Activated T-cell treated with anti-CD3 and anti-CD28 coated beads, Interleukin-2, amount 50 U/mL, for 72 hours (primary cell): ENCODE measurements around the gene SPECC1. TPM values are rescaled to one million over a fixed set of nuclear protein-coding genes. Genes with fewer than 3 reads are reported as not detected.
A peak's percentile ranks its signal among the peaks of the same experiment; 100 is the strongest.
"Not testable (repeated sequence)": the region's sequence is repeated elsewhere in the genome, so short reads cannot be mapped to it uniquely, and the experiment has no call there.

Experiments used
- ATAC-seq, 2 donors: fragments of 150-1000 bp; cut with Tn5 transposase; replicated peaks in 1 of 2; 2 replicates each; pipeline ENCODE4 v1.10.0; 2021; ENCODE audit warnings: moderate library complexity in 2 of 2, mild to moderate bottlenecking in 1 of 2
- DNase-seq, 2 donors: peaks; one replicate each; pipeline ENCODE4 v3.0.0; 2021 to 2022; ENCODE audit warnings: mixed read lengths in 1 of 2
- H3K27ac Mint-ChIP-seq: one replicate; pipeline ENCODE4 v1.8.0; 2022; ENCODE audit warnings: mild to moderate bottlenecking, moderate library complexity, mixed read lengths
- H3K27me3 Mint-ChIP-seq: one replicate; pipeline ENCODE4 v1.8.0; 2022; ENCODE audit warnings: low read depth, mixed read lengths
- H3K36me3 Mint-ChIP-seq, 2 donors: one replicate each; pipeline ENCODE4 v1.8.0; 2022; ENCODE audit warnings: mixed read lengths in 2 of 2, mild to moderate bottlenecking in 1 of 2; ENCODE audit not compliant: insufficient read depth in 2 of 2
- H3K4me1 Mint-ChIP-seq: one replicate; pipeline ENCODE4 v1.8.0; 2022; ENCODE audit warnings: low read depth, mixed read lengths
- H3K4me3 Mint-ChIP-seq, 2 donors: one replicate each; pipeline ENCODE4 v1.8.0; 2022; ENCODE audit warnings: mild to moderate bottlenecking in 2 of 2, mixed read lengths in 2 of 2, moderate library complexity in 2 of 2
- H3K9me3 Mint-ChIP-seq, 2 donors: one replicate each; pipeline ENCODE4 v1.8.0; 2022; ENCODE audit warnings: mixed read lengths in 2 of 2
- total RNA-seq, 2 donors: library from RNA; stranded (reverse); gene quantifications; one replicate each; pipeline ENCODE4 v1.2.3, GENCODE V29; 2022

The SPECC1 gene
- 10 to 100 TPM; 10.3 to 12.9 TPM for total RNA-seq

- Mint-ChIP-seq H3K9me3 (no peaks in the 10 kb centered on the region), H3K4me1 (peaks cover 17% of the 10 kb centered on the region), H3K27me3 (peaks cover 65% of the 10 kb centered on the region), H3K4me3 (peak within 1 kb of the TSS; percentile 90 to 95), H3K36me3 (no peaks in the 10 kb centered on the region), H3K27ac (peak within 1 kb of the TSS; percentile 1)
- DNase-seq (peak; percentile 88 to 96), ATAC-seq (peak; percentile 98 to 99)
Observed at GRCh38 chr17:20009302-20010098, at the start of gene SPECC1. Gene SPECC1 (plus strand): TSS chr17:20009359. CDS start chr17:20096652, 87,293 bp downstream.

- Mint-ChIP-seq H3K4me1 (peaks cover 14% of the 10 kb centered on the region), H3K36me3 (peaks cover 7 to 20% of the 10 kb centered on the region in 2 donors)
- ATAC-seq, H3K9me3 Mint-ChIP-seq, H3K4me3 Mint-ChIP-seq, DNase-seq, H3K27ac Mint-ChIP-seq, H3K27me3 Mint-ChIP-seq: not testable (repeated sequence)
Observed at GRCh38 chr17:19962954-19963353, 46.2 kb upstream of the SPECC1 start.

GRCh38 chr17:19973156-19973555 is 36.0 kb upstream of the SPECC1 start:
- Mint-ChIP-seq H3K27ac (no peak overlapping the region), H3K4me1 (peaks cover 53% of the 10 kb centered on the region), H3K27me3 (no peaks in the 10 kb centered on the region), H3K4me3 (no peak overlapping the region), H3K36me3 (peaks cover 9 to 27% of the 10 kb centered on the region in 2 donors), H3K9me3 (no peaks in the 10 kb centered on the region)
- no peak for DNase-seq
- ATAC-seq: no peak

- peaks cover 0 to 2% of the 10 kb centered on the region in 2 donors for H3K9me3 Mint-ChIP-seq
- H3K27ac Mint-ChIP-seq: peak overlapping the region; percentile 9
- peaks cover 7 to 13% of the 10 kb centered on the region in 2 donors for H3K36me3 Mint-ChIP-seq
- H3K4me1 Mint-ChIP-seq: peaks cover 53% of the 10 kb centered on the region
- DNase-seq: no peak
- no peaks in the 10 kb centered on the region for H3K27me3 Mint-ChIP-seq
- peak overlapping the region; percentile 53 to 63 for H3K4me3 Mint-ChIP-seq
- ATAC-seq: no peak
Observed at GRCh38 chr17:19975601-19976000, 33.6 kb upstream of the SPECC1 start.

- H3K36me3 Mint-ChIP-seq: peaks cover 5 to 7% of the 10 kb centered on the region in 2 donors
- no peaks in the 10 kb centered on the region for H3K27me3 Mint-ChIP-seq
- peaks cover 50% of the 10 kb centered on the region for H3K4me1 Mint-ChIP-seq
- DNase-seq (peak; percentile 95), ATAC-seq (peak; percentile 89 to 90)
- peaks cover 0 to 2% of the 10 kb centered on the region in 2 donors for H3K9me3 Mint-ChIP-seq
- H3K4me3 Mint-ChIP-seq: peak within 1 kb of the TSS; percentile 94 to 96
- peak within 1 kb of the TSS; percentile 93 for H3K27ac Mint-ChIP-seq
Observed at GRCh38 chr17:19977293-19978208, 31.6 kb upstream of the SPECC1 start, which contains the start of gene AKAP10. Gene AKAP10 (minus strand): TSS chr17:19977828. CDS start chr17:19977679, 149 bp downstream.

GRCh38 chr17:19978209-19978802 is 30.9 kb upstream of the SPECC1 start:
- peaks cover 5 to 7% of the 10 kb centered on the region in 2 donors for H3K36me3 Mint-ChIP-seq
- H3K27ac Mint-ChIP-seq: peak overlapping the region; percentile 92
- peaks cover 0 to 2% of the 10 kb centered on the region in 2 donors for H3K9me3 Mint-ChIP-seq
- ATAC-seq: no peak
- peak; percentile 31 for DNase-seq
- H3K27me3 Mint-ChIP-seq: no peaks in the 10 kb centered on the region
- peak overlapping the region; percentile 94 to 96 for H3K4me3 Mint-ChIP-seq
- H3K4me1 Mint-ChIP-seq: peaks cover 43% of the 10 kb centered on the region

- ATAC-seq: no peak
Observed at GRCh38 chr17:19978805-19979211, 30.4 kb upstream of the SPECC1 start.

GRCh38 chr17:19979917-19980770 is 29.0 kb upstream of the SPECC1 start:
- Mint-ChIP-seq H3K4me3 (no peak overlapping the region), H3K36me3 (peaks cover 3 to 5% of the 10 kb centered on the region in 2 donors), H3K27ac (no peak overlapping the region)

More at GRCh38 chr17:19978805-19979211, 30.4 kb upstream of the SPECC1 start:
- peaks cover 37% of the 10 kb centered on the region for H3K4me1 Mint-ChIP-seq
- peak overlapping the region; percentile 94 to 96 for H3K4me3 Mint-ChIP-seq
- H3K27me3 Mint-ChIP-seq: no peaks in the 10 kb centered on the region
- no peak for DNase-seq
- peaks cover 0 to 2% of the 10 kb centered on the region in 2 donors for H3K9me3 Mint-ChIP-seq
- peaks cover 3 to 5% of the 10 kb centered on the region in 2 donors for H3K36me3 Mint-ChIP-seq
- H3K27ac Mint-ChIP-seq: peak overlapping the region; percentile 92

GRCh38 chr17:19986941-19987861 is 22.0 kb upstream of the SPECC1 start:
- Mint-ChIP-seq H3K4me3 (no peak overlapping the region), H3K9me3 (no peaks in the 10 kb centered on the region), H3K27me3 (peaks cover 16% of the 10 kb centered on the region), H3K27ac (no peak overlapping the region), H3K4me1 (peaks cover 1% of the 10 kb centered on the region), H3K36me3 (no peaks in the 10 kb centered on the region)
- ATAC-seq: no peak
- DNase-seq: no peak

More at GRCh38 chr17:19979917-19980770, 29.0 kb upstream of the SPECC1 start:
- H3K4me1 Mint-ChIP-seq: peaks cover 27% of the 10 kb centered on the region
- peaks cover 0 to 2% of the 10 kb centered on the region in 2 donors for H3K9me3 Mint-ChIP-seq
- no peak for ATAC-seq
- DNase-seq: no peak
- no peaks in the 10 kb centered on the region for H3K27me3 Mint-ChIP-seq

GRCh38 chr17:19987897-19988296 is 21.3 kb upstream of the SPECC1 start:
- no peak overlapping the region for H3K4me3 Mint-ChIP-seq
- no peaks in the 10 kb centered on the region for H3K9me3 Mint-ChIP-seq
- no peak overlapping the region for H3K27ac Mint-ChIP-seq
- DNase-seq (no peak), ATAC-seq (no peak)
- H3K36me3 Mint-ChIP-seq: no peaks in the 10 kb centered on the region
- no peaks in the 10 kb centered on the region for H3K4me1 Mint-ChIP-seq
- H3K27me3 Mint-ChIP-seq: peaks cover 16% of the 10 kb centered on the region

- DNase-seq (no peak), ATAC-seq (no peak)
- no peak overlapping the region for H3K4me3 Mint-ChIP-seq
- H3K4me1 Mint-ChIP-seq: no peaks in the 10 kb centered on the region
- no peak overlapping the region for H3K27ac Mint-ChIP-seq
- H3K9me3 Mint-ChIP-seq: no peaks in the 10 kb centered on the region
- peaks cover 16% of the 10 kb centered on the region for H3K27me3 Mint-ChIP-seq
- H3K36me3 Mint-ChIP-seq: no peaks in the 10 kb centered on the region
Observed at GRCh38 chr17:19991252-19991885, 17.8 kb upstream of the SPECC1 start.
